GM10847 (cell line): ENCODE measurements around the gene GRK5.

ENCODE experiments used
- POLR2A ChIP-seq: IDR thresholded peaks from 2 replicates; pipeline ENCODE4 v1.6.1; 2011; ENCODE audit not compliant: insufficient read length; ENCODE audit errors: extremely low read depth

Gene GRK5

DNA sequence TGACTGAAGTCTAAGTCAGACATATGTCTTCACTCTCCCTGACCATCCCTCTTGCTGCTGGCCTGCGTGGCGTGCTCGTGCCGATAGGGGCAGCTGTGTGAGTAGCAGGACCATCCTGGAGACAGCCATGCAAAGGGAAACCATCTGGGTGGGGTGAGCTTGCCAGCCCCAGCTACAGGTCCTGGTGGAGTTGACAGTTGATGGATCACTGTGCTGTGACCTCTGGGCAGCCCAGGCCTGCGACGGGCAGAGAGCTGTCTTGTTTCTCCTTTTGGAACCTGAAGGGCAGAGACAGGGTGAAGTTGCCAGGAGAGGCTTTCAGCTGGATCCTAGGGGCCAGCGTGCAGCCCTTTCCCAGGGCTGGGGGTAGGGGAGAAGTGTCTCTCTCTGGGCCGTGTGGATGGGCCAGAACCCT lies 44.7 kb downstream of the GRK5 start:
- TF ChIP-seq POLR2A: no peak

DNA sequence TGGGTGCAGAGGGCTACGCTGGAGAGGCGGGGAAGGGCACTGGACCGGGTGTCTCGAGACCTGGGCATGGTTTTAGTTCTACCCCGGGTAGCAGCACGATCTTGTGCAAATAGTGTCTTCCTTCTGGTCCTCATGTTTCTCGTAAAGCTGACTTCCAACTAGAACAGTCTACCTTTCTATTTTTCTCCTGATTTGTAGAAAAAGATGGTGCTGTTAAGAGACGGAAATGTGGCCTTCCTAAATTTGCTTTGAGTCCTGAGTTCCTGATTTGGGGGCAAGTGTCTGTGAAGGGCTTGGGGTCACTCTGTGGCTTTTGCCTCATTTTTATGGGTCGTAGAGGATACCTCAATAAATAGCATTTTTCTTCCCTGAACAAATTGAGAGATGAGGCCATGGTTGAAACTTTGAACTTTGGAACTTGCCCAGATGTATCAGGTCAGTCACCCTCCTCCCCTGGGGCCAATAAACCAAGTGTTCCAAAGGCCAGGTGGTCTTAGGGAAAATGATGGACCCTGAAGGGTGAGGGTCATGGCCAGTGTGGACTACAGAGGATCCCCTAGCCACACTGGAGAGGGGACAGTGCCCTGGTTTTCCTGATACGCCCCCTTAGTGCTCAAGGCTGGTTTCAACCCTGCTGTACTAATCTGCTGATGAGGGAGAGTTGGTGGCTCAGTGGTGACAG lies 45.2 kb downstream of the GRK5 start:
- TF ChIP-seq POLR2A: no peak

DNA sequence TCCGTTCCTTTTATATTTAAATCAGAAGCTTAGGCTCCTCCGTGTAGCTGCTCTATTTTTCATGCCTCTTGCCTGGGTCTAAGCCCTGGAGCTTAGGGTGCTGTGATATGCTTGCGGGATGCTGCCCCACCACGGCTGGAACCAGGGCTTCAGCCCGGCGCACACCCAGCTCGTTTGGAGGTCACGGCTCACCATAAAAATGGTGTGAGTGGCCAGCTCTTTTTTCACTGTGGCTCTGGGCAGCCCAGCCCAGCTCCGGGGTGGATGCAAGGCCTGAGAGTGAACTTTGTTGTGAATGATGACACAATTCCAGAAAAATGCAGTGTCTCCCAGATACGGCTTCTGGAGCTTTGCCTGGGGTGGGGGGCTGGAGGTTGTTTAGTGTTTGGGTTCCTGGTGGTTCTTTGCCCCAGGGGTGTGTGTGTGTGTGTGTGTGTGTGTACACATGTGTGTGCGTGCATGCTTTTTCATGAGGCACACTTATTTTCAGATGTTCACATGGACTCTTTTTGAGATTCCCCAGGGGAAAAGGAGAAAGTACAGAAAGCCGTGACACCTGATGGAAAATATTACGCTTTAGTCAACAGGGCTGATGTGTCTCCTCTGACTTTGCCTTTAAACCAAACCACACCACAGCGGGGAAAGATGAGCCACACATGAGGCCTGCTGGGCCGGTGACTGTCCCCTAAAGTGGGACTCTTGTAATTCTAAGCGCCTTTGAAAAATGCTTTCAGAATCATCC lies 46.2 kb downstream of the GRK5 start:
- TF ChIP-seq POLR2A: no peak

DNA sequence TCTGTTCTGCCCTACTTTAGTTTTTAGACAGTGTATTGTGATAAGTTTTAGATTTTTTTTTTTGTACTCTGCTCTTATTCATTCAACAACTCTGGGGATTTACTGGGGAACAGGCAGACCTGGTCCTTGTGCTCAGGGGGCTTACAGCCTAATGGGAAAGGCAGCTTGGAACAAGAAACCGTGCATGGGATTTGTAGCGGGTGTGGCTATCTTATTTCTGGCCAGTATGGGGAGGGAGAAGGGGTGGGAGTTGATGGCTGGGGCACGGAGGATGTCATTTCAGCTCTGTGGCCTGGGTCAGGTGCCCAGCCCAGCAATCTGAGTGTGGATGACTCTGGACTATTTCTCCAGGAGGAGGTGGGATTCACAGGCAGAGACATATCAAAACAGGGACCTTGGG lies 47.0 kb downstream of the GRK5 start:
- no peak for TF ChIP-seq POLR2A

DNA sequence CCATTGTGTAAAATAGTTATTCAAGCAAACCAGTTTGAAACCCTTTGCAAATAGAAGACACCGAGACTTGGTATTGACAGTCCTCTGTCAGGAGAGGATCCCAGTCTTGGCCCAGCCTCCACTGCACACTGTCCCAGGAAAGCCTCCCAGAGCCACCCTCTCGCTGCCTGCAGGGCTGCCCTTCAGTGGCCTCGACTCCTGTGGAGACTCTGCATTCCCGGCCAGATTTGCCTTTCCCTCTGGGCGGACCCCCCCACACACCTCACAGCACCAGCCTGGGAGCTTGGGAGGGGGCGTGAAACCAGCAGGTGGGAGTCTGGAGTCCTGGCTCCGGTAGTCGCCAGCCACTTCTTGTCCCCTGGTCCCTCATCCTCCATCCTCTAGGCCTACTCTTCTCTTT lies 48.7 kb downstream of the GRK5 start:
- TF ChIP-seq POLR2A: no peak

DNA sequence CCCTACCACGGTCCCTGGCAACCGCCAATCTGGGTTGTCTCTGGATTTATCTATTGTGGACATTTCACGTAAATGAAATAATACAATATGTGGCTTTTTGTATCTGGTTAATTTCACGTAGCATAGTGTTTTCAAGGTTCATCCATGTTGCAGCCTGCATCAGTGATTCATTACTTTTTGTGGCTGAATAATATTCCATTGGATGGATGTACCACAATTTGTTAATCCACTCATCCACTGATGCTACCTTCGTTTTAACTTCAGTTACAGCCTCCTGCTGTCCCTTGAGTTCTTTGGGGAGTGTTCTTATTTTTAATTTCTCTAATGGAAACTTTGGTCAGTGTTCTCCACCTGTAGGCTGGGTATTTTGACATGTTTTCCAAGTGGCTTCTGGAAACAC lies 49.5 kb downstream of the GRK5 start:
- no peak for TF ChIP-seq POLR2A

DNA sequence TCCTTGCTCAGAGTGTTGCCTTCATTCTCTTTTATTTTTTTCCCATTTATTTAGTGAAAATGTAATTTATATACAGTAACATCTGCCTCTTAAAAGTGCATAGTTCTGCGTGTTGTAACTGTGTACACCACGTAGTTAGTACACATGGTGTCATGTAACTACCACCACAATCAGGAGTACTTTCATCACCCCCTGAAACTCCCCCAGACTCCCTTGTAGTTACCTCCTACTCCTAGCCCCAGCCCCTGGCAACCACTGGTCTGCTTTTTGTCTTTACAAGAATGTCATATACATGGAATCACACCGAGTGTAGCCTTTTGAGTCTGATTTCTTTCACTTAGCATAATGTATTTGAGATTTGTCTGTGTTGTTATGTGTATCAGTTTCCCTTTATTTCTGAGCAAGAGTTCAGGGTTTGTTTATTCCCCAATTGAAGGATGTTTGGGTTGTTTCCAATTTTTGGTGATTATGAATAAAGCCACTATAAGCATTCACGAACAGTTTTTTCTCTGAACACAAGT lies 50.6 kb downstream of the GRK5 start:
- TF ChIP-seq POLR2A: no peak

DNA sequence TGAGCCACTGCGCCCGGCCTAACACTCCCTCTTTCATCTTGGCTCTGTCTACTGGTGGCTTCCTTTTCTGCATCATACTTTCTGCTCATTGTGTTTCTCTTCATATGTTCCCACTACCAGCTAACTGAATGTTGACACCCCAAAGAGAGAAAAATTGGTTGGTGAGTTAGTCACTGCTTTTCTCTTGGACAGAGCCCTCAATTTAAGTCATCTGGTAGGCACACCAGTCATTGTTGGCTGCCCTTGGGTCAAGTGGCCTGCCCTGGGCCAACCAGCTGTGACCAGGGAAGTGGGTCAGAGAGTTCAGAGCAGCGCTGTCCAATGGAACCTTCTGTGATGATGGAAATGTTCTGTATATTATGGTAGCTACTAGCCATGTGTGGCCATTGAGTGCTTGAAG lies 52.0 kb downstream of the GRK5 start:
- no peak for TF ChIP-seq POLR2A

DNA sequence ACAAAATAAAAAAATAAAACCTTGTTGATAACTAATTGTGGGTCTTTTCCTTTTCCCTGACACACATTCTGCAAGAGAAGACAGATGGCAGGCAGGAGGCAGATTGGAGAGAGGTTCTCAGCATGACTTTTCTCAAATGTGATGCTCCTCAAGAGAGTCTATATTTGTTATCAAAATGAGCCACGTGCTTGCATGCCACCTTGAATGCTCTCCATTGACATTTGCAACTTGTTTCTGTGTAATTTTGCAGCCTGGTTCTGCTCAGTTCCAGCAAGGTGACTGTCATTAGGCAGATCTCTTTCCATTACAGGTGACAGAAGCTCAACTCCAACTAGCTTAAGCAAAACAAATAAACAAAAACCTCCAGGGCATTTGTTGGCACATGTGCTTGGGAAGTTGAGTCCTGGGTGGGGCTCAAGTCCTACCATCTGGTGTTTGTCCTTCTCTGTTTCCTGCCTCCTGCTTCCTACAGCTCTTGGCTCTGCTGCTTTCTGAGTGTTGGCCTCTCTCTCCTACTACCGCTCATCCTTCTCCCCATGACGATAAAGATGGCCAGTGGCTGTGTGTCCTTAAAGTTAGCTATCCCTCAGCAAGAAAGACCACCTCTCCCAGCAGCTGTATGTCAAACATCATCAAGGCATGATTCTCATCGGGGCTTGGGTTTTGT lies 56.7 kb downstream of the GRK5 start:
- no peak for TF ChIP-seq POLR2A

DNA sequence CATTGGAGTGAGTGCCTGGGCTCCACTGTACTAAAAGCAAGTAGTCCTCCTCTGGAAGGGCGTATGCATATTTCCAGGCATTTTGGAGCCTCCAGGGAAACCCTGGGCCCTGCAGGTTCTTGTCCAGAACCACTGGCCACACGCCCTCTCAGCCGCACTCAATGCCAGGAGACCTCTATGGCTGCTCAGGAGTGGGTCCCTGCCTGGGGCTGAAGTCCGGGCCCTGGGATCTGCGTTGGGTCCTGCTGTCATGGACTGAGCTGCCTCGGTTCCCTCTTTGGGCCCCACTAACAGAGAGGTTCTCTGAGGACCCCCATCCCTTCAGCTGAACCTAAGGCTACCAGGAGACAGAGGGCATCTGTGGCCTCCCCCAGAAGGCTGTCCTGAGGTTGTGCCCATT lies 58.3 kb downstream of the GRK5 start:
- no peak for TF ChIP-seq POLR2A

DNA sequence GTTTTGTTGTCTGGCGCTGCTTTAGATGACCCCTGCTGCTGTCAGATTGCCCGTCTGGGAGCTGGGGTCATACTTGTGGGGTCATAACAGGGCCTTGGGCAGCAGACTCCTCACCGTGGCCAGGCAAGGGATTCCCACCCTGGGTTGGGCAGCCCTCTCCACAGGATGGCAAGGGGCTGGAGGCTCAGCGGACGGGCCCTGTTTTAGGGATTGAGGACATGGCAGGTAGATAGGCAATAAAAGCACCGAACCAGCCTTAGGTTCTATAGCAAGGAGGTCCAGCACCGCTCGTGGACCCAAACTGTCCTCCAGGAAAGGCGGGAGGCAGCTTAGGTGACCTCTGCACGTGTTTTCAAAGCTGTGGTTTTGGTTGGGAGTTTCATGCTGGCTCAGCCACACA lies 60.0 kb downstream of the GRK5 start:
- no peak for TF ChIP-seq POLR2A

DNA sequence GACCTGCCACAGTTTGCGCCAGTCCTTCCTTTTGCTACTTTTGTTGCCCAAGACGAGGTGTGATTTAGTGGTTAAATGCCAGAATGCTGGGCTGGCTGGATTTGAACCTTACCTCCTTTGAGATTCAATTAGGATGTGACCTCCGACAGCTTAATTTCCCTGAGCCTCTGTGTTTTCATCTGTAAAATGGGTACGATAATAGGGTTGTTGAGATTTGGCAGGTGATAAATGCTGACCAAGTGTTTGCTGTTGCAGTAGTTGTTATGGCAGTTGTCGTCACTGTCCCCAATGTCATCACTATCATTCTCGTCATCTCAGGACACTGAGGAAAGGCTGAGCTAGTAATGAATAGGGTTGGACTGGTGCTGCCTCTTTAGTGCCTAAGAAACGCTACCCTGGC lies 61.1 kb downstream of the GRK5 start:
- no peak for TF ChIP-seq POLR2A

DNA sequence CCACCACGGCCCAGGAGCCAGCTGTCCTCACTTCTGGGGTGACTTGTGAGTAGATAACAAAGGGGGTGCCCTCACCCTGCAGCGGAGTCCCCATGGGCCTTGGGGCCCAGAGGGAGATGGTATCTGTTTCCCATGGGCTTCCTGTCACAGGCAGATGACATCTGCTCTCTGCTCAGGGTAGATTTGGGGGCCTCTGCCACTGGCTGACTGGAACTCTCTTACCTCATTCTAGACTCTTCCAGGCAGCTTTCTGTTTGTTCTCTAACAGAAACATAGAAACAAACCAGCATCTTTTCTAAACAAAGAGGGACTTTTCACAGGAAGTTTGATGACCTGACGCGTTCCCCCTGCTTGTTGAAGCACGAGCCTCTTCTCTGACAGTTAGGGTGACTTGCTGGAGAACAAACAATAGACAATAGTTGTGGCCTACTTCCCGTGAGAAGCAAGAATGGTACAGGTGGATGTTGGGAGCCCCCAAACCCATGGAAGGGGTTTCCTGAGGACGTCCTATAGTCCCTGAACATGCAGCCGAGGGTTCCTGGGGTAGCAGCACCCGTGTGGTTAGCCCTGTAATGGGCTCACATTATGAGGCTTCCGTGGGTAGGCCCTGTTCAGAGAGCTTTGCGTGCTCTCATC lies 61.6 kb downstream of the GRK5 start:
- TF ChIP-seq POLR2A: no peak

DNA sequence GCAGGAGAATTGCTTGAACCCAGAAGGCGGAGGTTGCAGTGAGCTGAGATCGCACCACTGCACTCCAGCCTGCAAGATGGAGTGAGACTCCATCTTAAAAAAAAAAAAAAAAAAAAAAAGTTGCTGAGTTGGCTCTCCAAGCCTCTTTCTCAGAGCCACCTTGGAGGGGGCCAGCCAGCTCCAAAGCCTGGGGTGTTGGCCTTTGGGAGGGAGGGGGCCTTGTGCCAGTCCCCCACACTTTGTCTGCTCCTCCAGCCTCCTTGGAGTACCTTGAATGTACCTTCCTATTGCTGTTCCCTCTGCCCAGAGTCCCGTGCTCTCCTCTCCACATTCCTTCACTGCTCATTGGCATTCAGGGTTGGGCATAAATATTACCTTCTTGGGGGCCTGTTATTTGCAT lies 62.4 kb downstream of the GRK5 start:
- TF ChIP-seq POLR2A: no peak

DNA sequence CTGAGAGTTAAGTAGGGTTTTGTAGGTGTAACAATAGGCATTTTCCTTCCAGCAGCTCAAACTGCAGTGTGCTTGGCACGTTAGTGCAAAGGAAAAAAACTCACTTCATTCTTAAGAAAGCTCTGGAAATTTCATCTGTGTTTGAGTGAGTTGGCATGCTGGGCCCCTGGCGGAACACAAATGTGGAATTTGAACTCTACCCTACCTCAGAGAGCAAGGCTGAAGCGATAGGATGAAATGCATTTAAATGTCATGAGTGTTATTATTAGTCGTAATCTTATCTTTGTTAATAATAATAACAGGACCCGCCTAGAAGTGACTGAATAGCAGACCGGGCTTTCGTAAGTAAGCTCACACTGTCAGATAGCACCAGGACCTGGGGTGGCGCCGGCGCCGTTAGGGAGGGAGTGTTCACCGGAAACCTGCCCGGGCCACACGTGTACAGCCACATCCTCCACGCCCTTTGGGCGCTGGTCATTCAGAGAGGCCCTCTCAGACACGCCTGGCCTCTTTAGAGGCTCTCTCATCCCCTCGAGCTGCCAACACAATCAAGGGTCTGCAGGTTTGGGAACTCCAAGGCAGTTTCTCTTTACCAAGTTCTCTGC lies 63.5 kb downstream of the GRK5 start:
- TF ChIP-seq POLR2A: peak; percentile 15
